ENCODE measurements around the gene METAP1D.

GRCh38 chr2:172040311-172040710 lies 40.6 kb downstream of the METAP1D start:
- TF ChIP-seq POLR2A (IDR thresholded peaks at IDR 0.05; ENCODE audit: borderline replicate concordance, extremely low read depth, insufficient read depth, insufficient read length) (no peak), ZNF274 (IDR thresholded peaks at IDR 0.05; ENCODE audit: low read depth, low read length) (no peak), CTCF (IDR thresholded peaks at IDR 0.05 in 2 of 3, conservative IDR thresholded peaks at IDR 0.05 in 1 of 3; ENCODE audit: borderline replicate concordance in 1 of 3, insufficient read depth in 1 of 3, low read depth in 2 of 3, low read length in 2 of 3) (no peak), POLR2AphosphoS5 (IDR thresholded peaks at IDR 0.05; ENCODE audit: low read depth, low read length) (no peak), FOSL1 (IDR thresholded peaks at IDR 0.05; ENCODE audit: low read depth) (no peak), SIN3A (IDR thresholded peaks at IDR 0.05; ENCODE audit: low read depth) (no peak)

Measured in HCT116 (cell line).